ENCODE results near the gene AKAP9. TPM values are rescaled to one million over a fixed set of nuclear protein-coding genes. Genes with fewer than 3 reads are reported as not detected.
"Not testable (repeated sequence)": the region's sequence is repeated elsewhere in the genome, so short reads cannot be mapped to it uniquely, and the experiment has no call there.

AKAP9 gene
- polyA plus RNA-seq, 1 donor (not counting 4 experiments of a cell fraction or from before 2014, with no cell fraction given): 19.0 TPM

- Histone ChIP-seq H3K9ac (ENCODE audit: control insufficient read depth, extremely low read depth, insufficient read depth, low read length) (no peak overlapping the region), H4K20me1 (ENCODE audit: control insufficient read depth, extremely low read depth, insufficient read depth, low read length) (no peaks in the 10 kb centered on the region), H3K4me3 (ENCODE audit: control insufficient read depth in 2 of 3, extremely low read depth in 1 of 3, insufficient read depth in 2 of 3, low read depth in 1 of 3, low read length in 3 of 3) (no peak overlapping the region), H2AFZ (ENCODE audit: control insufficient read depth, low read length) (no peak overlapping the region), H3K79me2 (ENCODE audit: control insufficient read depth, insufficient read depth, low read length) (no peaks in the 10 kb centered on the region), H3K27ac (ENCODE audit: control insufficient read depth, insufficient read depth, low read length) (peak overlapping the region; percentile 54), H3K9me3 (ENCODE audit: control insufficient read depth, low read depth, low read length) (no peaks in the 10 kb centered on the region), H3K9me1 (ENCODE audit: control insufficient read depth, extremely low read depth, insufficient read depth, low read length) (no peaks in the 10 kb centered on the region), H3K4me2 (ENCODE audit: control insufficient read depth, extremely low read depth, insufficient read depth, low read depth, low read length) (peak overlapping the region; percentile 32), H3K27me3 (ENCODE audit: control insufficient read depth, extremely low read depth, insufficient read depth, low read length) (no peaks in the 10 kb centered on the region), H3K36me3 (ENCODE audit: control insufficient read depth in 2 of 2, extremely low read depth in 1 of 2, insufficient read depth in 2 of 2, low read length in 2 of 2) (peaks cover 0 to 3% of the 10 kb centered on the region in 2 experiments), H3K4me1 (ENCODE audit: control insufficient read depth, extremely low read depth, insufficient read depth, low read length) (peaks cover 12% of the 10 kb centered on the region)
- peak; percentile 17 for DNase-seq (ENCODE audit: low read depth, low spot score)
- dilution Hi-C loops (cut with MboI; ENCODE audit: extremely low pct_ligation_motif_present, low sequenced_read_pairs): no loop called here
- no peak for TF ChIP-seq EZH2 (IDR thresholded peaks at IDR 0.05; ENCODE audit: low read length)
- TF ChIP-seq CTCF (optimal IDR thresholded peaks at IDR 0.05 in 1 of 3, IDR thresholded peaks at IDR 0.05 in 1 of 3, conservative IDR thresholded peaks at IDR 0.05 in 1 of 3; ENCODE audit: extremely low read depth in 1 of 3, insufficient read depth in 2 of 3, low read length in 3 of 3): no peak
- peak; percentile 44 for FAIRE-seq
Measured at GRCh38 chr7:92025260-92025659, 84.6 kb downstream of the AKAP9 start.

- H3K36me3 ChIP-seq (ENCODE audit: control insufficient read depth in 2 of 2, extremely low read depth in 1 of 2, insufficient read depth in 2 of 2, low read length in 2 of 2); H3K79me2 ChIP-seq (ENCODE audit: control insufficient read depth, insufficient read depth, low read length); H3K9me1 ChIP-seq (ENCODE audit: control insufficient read depth, extremely low read depth, insufficient read depth, low read length); dilution Hi-C loops (cut with MboI; ENCODE audit: extremely low pct_ligation_motif_present, low sequenced_read_pairs); H4K20me1 ChIP-seq (ENCODE audit: control insufficient read depth, extremely low read depth, insufficient read depth, low read length); FAIRE-seq; H3K4me2 ChIP-seq (ENCODE audit: control insufficient read depth, extremely low read depth, insufficient read depth, low read depth, low read length); H2AFZ ChIP-seq (ENCODE audit: control insufficient read depth, low read length); H3K27me3 ChIP-seq (ENCODE audit: control insufficient read depth, extremely low read depth, insufficient read depth, low read length); DNase-seq (ENCODE audit: low read depth, low spot score); H3K4me3 ChIP-seq (ENCODE audit: control insufficient read depth in 2 of 3, extremely low read depth in 1 of 3, insufficient read depth in 2 of 3, low read depth in 1 of 3, low read length in 3 of 3); H3K9ac ChIP-seq (ENCODE audit: control insufficient read depth, extremely low read depth, insufficient read depth, low read length); H3K27ac ChIP-seq (ENCODE audit: control insufficient read depth, insufficient read depth, low read length); H3K9me3 ChIP-seq (ENCODE audit: control insufficient read depth, low read depth, low read length): not testable (repeated sequence)
- H3K4me1 ChIP-seq (ENCODE audit: control insufficient read depth, extremely low read depth, insufficient read depth, low read length): peaks cover 12% of the 10 kb centered on the region
Measured at GRCh38 chr7:92026635-92027034, 86.0 kb downstream of the AKAP9 start.

GRCh38 chr7:92027128-92027527 is 86.5 kb downstream of the AKAP9 start:
- H3K27ac ChIP-seq (ENCODE audit: control insufficient read depth, insufficient read depth, low read length); H2AFZ ChIP-seq (ENCODE audit: control insufficient read depth, low read length); H3K4me2 ChIP-seq (ENCODE audit: control insufficient read depth, extremely low read depth, insufficient read depth, low read depth, low read length); H3K36me3 ChIP-seq (ENCODE audit: control insufficient read depth in 2 of 2, extremely low read depth in 1 of 2, insufficient read depth in 2 of 2, low read length in 2 of 2); H3K9me1 ChIP-seq (ENCODE audit: control insufficient read depth, extremely low read depth, insufficient read depth, low read length); dilution Hi-C loops (cut with MboI; ENCODE audit: extremely low pct_ligation_motif_present, low sequenced_read_pairs); FAIRE-seq; H3K27me3 ChIP-seq (ENCODE audit: control insufficient read depth, extremely low read depth, insufficient read depth, low read length); DNase-seq (ENCODE audit: low read depth, low spot score); H3K79me2 ChIP-seq (ENCODE audit: control insufficient read depth, insufficient read depth, low read length); H3K9me3 ChIP-seq (ENCODE audit: control insufficient read depth, low read depth, low read length); H3K4me3 ChIP-seq (ENCODE audit: control insufficient read depth in 2 of 3, extremely low read depth in 1 of 3, insufficient read depth in 2 of 3, low read depth in 1 of 3, low read length in 3 of 3); H4K20me1 ChIP-seq (ENCODE audit: control insufficient read depth, extremely low read depth, insufficient read depth, low read length); H3K9ac ChIP-seq (ENCODE audit: control insufficient read depth, extremely low read depth, insufficient read depth, low read length): not testable (repeated sequence)
- H3K4me1 ChIP-seq (ENCODE audit: control insufficient read depth, extremely low read depth, insufficient read depth, low read length): peaks cover 12% of the 10 kb centered on the region
